IMR-90 (cell line): ENCODE data around the gene GPR15LG. TPM values are rescaled to one million over a fixed set of nuclear protein-coding genes. Genes with fewer than 3 reads are reported as not detected.

ENCODE experiments used
- ATAC-seq: fragments of 200-7000 bp; cut with Tn5 transposase; 2 replicates; pipeline ENCODE4 v1.9.1; 2020; ENCODE audit warnings: low read depth, mild to moderate bottlenecking, moderate library complexity
- BruUV-seq: library from RNA; stranded (reverse); fragments of 400-500 nt; replicated peaks from 2 replicates; lab custom pipeline; 2021; lab: Mats Ljungman, UMichigan
- CTCF ChIA-PET: fragments of 300-600 bp; formaldehyde crosslinking; extraction: SDS; loops from one replicate; lab custom pipeline; 2021; ENCODE audit warnings: antibody characterized with exemption; lab: Yijun Ruan, JAX
- POLR2A ChIA-PET: fragments of 300-600 bp; sonication (Branson Sonifier 250); formaldehyde crosslinking; loops from one replicate; lab custom pipeline; 2022; ENCODE audit warnings: antibody characterized with exemption; ENCODE audit not compliant: unreplicated experiment; lab: Charles Lee
- DNase-seq: peaks from one replicate; pipeline ENCODE4 v3.0.0; 2013
- H2AFZ ChIP-seq: replicated peaks from 2 replicates; pipeline ENCODE3; 2013; ENCODE audit warnings: low read length, mild to moderate bottlenecking; ENCODE audit not compliant: poor library complexity
- H2AK5ac ChIP-seq: 2 replicates; pipeline ENCODE4 v1.6.1; 2013; ENCODE audit warnings: low read depth, low read length, inconsistent platforms
- H2AK9ac ChIP-seq: replicated peaks from 2 replicates; pipeline ENCODE3; 2013; ENCODE audit warnings: mild to moderate bottlenecking, low read depth, low read length, moderate library complexity; ENCODE audit not compliant: poor library complexity
- H2BK120ac ChIP-seq: 2 replicates; pipeline ENCODE4 v1.6.1; 2013; ENCODE audit warnings: low read depth, low read length, inconsistent platforms
- H2BK15ac ChIP-seq: 3 replicates; pipeline ENCODE4 v1.6.1; 2013; ENCODE audit warnings: low read depth, low read length, inconsistent platforms
- H2BK20ac ChIP-seq: 2 replicates; pipeline ENCODE4 v1.6.1; 2013; ENCODE audit warnings: low read depth, mild to moderate bottlenecking, inconsistent platforms, low read length, moderate library complexity
- H2BK5ac ChIP-seq: 2 replicates; pipeline ENCODE4 v1.6.1; 2013; ENCODE audit warnings: mild to moderate bottlenecking, low read depth, low read length, inconsistent platforms; ENCODE audit not compliant: poor library complexity, severe bottlenecking
- H3K14ac ChIP-seq: replicated peaks from 2 replicates; pipeline ENCODE4 v1.6.1; 2013; ENCODE audit warnings: low read depth, low read length, inconsistent platforms
- H3K18ac ChIP-seq: 2 replicates; pipeline ENCODE4 v1.6.1; 2013; ENCODE audit warnings: low read depth, low read length, control low read depth
- H3K23ac ChIP-seq: 2 replicates; pipeline ENCODE4 v1.6.1; 2013; ENCODE audit warnings: low read depth, low read length, inconsistent platforms
- H3K27ac ChIP-seq: 2 replicates; pipeline ENCODE4 v1.5.1; 2013; ENCODE audit warnings: mild to moderate bottlenecking, control low read depth, low read length; ENCODE audit not compliant: insufficient read depth
- H3K27me3 ChIP-seq: 2 replicates; pipeline ENCODE4 v1.6.1; 2013; ENCODE audit warnings: low read length; ENCODE audit not compliant: control insufficient read depth, insufficient read depth
- H3K36me3 ChIP-seq: 2 replicates; pipeline ENCODE4 v1.6.1; 2013; ENCODE audit warnings: low read length, mixed read lengths; ENCODE audit not compliant: control insufficient read depth, insufficient read depth
- H3K4ac ChIP-seq: 2 replicates; pipeline ENCODE4 v1.6.1; 2013; ENCODE audit warnings: low read depth, low read length, inconsistent platforms
- H3K4me1 ChIP-seq: 2 replicates; pipeline ENCODE4 v1.6.1; 2013; ENCODE audit warnings: low read length, mixed read lengths; ENCODE audit not compliant: control insufficient read depth, insufficient read depth
- H3K4me2 ChIP-seq: 2 replicates; pipeline ENCODE4 v1.6.1; 2013; ENCODE audit warnings: low read depth, mild to moderate bottlenecking, control low read depth, low read length, moderate library complexity
- H3K4me3 ChIP-seq: 2 replicates; pipeline ENCODE4 v1.5.1; 2013; ENCODE audit warnings: low read depth, mild to moderate bottlenecking, control low read depth, low read length, moderate library complexity; ENCODE audit not compliant: insufficient read depth
- H3K56ac ChIP-seq: 2 replicates; pipeline ENCODE4 v1.6.1; 2013; ENCODE audit warnings: low read length, inconsistent platforms; ENCODE audit not compliant: insufficient read depth; ENCODE audit errors: extremely low read depth
- H3K79me1 ChIP-seq, 2 experiments: 2 replicates each; pipeline ENCODE4 v1.6.1; 2013; ENCODE audit warnings: low read length in 2 of 2, inconsistent platforms in 1 of 2, low read depth in 1 of 2
- H3K9ac ChIP-seq: 2 replicates; pipeline ENCODE4 v1.6.1; 2013; ENCODE audit warnings: low read depth, low read length, control low read depth
- H3K9me1 ChIP-seq: 2 replicates; pipeline ENCODE4 v1.6.1; 2013; ENCODE audit warnings: low read length, inconsistent platforms; ENCODE audit not compliant: insufficient read depth
- H3K9me3 ChIP-seq: 2 replicates; pipeline ENCODE4 v1.6.1; 2013; ENCODE audit warnings: low read length; ENCODE audit not compliant: control insufficient read depth, insufficient read depth
- H4K20me1 ChIP-seq: 2 replicates; pipeline ENCODE4 v1.6.1; 2013; ENCODE audit warnings: low read length, inconsistent platforms; ENCODE audit not compliant: insufficient read depth
- H4K5ac ChIP-seq: 2 replicates; pipeline ENCODE4 v1.6.1; 2013; ENCODE audit warnings: mild to moderate bottlenecking, low read depth, low read length, control low read depth
- H4K8ac ChIP-seq, 2 experiments: 2 replicates each; pipeline ENCODE4 v1.6.1; 2013; ENCODE audit warnings: low read depth in 2 of 2, low read length in 2 of 2, control low read depth in 1 of 2, inconsistent platforms in 1 of 2
- H4K91ac ChIP-seq: 2 replicates; pipeline ENCODE4 v1.6.1; 2013; ENCODE audit warnings: low read depth, low read length, inconsistent platforms; ENCODE audit not compliant: insufficient read depth
- CEBPB ChIP-seq: IDR thresholded peaks from 2 replicates; pipeline ENCODE4 v1.6.1; 2012; ENCODE audit warnings: low read depth, low read length, improper control_type of control experiment
- CTCF ChIP-seq: conservative IDR thresholded peaks from 2 replicates; pipeline ENCODE4 v1.5.1; 2012; ENCODE audit warnings: mild to moderate bottlenecking, low read depth, low read length, improper control_type of control experiment
- ELK1 ChIP-seq: fragments of 150-350 bp; IDR thresholded peaks from 2 replicates; pipeline ENCODE4 v1.6.1; 2016; ENCODE audit warnings: low read depth, mild to moderate bottlenecking, low read length, moderate library complexity, borderline replicate concordance
- FOS ChIP-seq: fragments of 150-350 bp; IDR thresholded peaks from 2 replicates; pipeline ENCODE4 v1.6.1; 2016; ENCODE audit warnings: low read depth, low read length
- MAFK ChIP-seq: IDR thresholded peaks from 2 replicates; pipeline ENCODE4 v1.6.1; 2012; ENCODE audit warnings: low read depth, low read length, improper control_type of control experiment
- MAZ ChIP-seq: IDR thresholded peaks from 2 replicates; pipeline ENCODE4 v1.6.1; 2012; ENCODE audit warnings: low read depth, mild to moderate bottlenecking, low read length, improper control_type of control experiment, moderate library complexity, borderline replicate concordance
- MXI1 ChIP-seq: IDR thresholded peaks from 2 replicates; pipeline ENCODE4 v1.6.1; 2012; ENCODE audit warnings: low read depth, mild to moderate bottlenecking, low read length, moderate library complexity, borderline replicate concordance
- NFE2L2 ChIP-seq: fragments of 150-350 bp; IDR thresholded peaks from 2 replicates; pipeline ENCODE4 v1.6.1; 2016; ENCODE audit warnings: low read depth, mild to moderate bottlenecking, low read length
- RAD21 ChIP-seq: IDR thresholded peaks from 2 replicates; pipeline ENCODE4 v1.6.1; 2012; ENCODE audit warnings: low read length, improper control_type of control experiment
- SMC3 ChIP-seq: fragments of 150-350 bp; IDR thresholded peaks from 2 replicates; pipeline ENCODE4 v1.6.1; 2016; ENCODE audit warnings: low read depth, mild to moderate bottlenecking, antibody characterized with exemption, low read length, moderate library complexity
- WGBS, 2 experiments: methylation state at CpG; one replicate each; pipeline versions ENCODE4 v1.1.5 to v1.1.7; 2013; ENCODE audit warnings: missing lambda C conversion rate in 2 of 2; ENCODE audit not compliant: insufficient read length in 1 of 2; ENCODE audit errors: extremely low coverage in 2 of 2; 5-methylcytosine and 5-hydroxymethylcytosine counted together
- dilution Hi-C: fragments of 300-500 bp; cut with HindIII; formaldehyde crosslinking; loops from one replicate; pipeline ENCODE4 v1.14.3; 2018; ENCODE audit warnings: low sequenced_read_pairs; ENCODE audit not compliant: unreplicated experiment
- in situ Hi-C: fragments of 300-500 bp; cut with MboI; formaldehyde crosslinking; loops from 3 replicates; pipeline ENCODE4 v1.14.3; 2019; ENCODE audit warnings: low sequenced_read_pairs, inconsistent platforms, mixed read lengths
- intact Hi-C: fragments of 100-400 bp; cut with micrococcal nuclease; formaldehyde crosslinking; loops from 2 replicates; pipeline ENCODE4 v1.10.0; 2022
- polyA plus RNA-seq, 3 experiments: library from polyadenylated mRNA; depleted of rRNA; stranded (reverse); fragments of >200 nt; gene quantifications; 2 replicates each; pipeline ENCODE4 v1.2.3, GENCODE V29; 2012; ENCODE audit warnings: low replicate concordance in 1 of 3
- total RNA-seq: library from RNA; depleted of rRNA; stranded (reverse); fragments of >200 nt; gene quantifications from 2 replicates; pipeline ENCODE4 v1.2.3, GENCODE V29; 2012
- TF ChIP-seq, protein P1 (sequence below): fragments of 150-350 bp; IDR thresholded peaks from 2 replicates; pipeline ENCODE4 v1.6.1; 2017; ENCODE audit warnings: mild to moderate bottlenecking, antibody characterized with exemption, low read length, low read depth

The GPR15LG gene
- total and polyA plus RNA-seq, 2 of the 4 experiments (the other 2 are of a cell fraction): not detected

GRCh38 chr10:84201682-84202081 lies 28.1 kb downstream of the GPR15LG start:
- no peak overlapping the region for H3K4me3 ChIP-seq
- H3K79me1 ChIP-seq: no peaks in the 10 kb centered on the region
- ATAC-seq (no peak), DNase-seq (no peak)
- no peak overlapping the region for H3K4me2 ChIP-seq
- 69% methylated on average over 8 of the region's 11 CpGs; no CpG with 5 or more reads in 1 of the 2 experiments for WGBS, 2 experiments
- H2AK5ac ChIP-seq: no peak overlapping the region
- H3K14ac ChIP-seq: no peak overlapping the region
- no peak overlapping the region for H2BK5ac ChIP-seq
- dilution Hi-C loops: no loop called here
- no peak overlapping the region for H2BK15ac ChIP-seq
- no TSS peak for BruUV-seq
- intact Hi-C loops: no loop called here
- H2BK120ac ChIP-seq: no peak overlapping the region
- TF ChIP-seq FOS (no peak), NFE2L2 (no peak), RAD21 (no peak), SMC3 (no peak), MAZ (no peak), CEBPB (no peak), CTCF (no peak), MAFK (no peak), MXI1 (no peak), ELK1 (no peak)
- TF ChIP-seq, protein P1, sequence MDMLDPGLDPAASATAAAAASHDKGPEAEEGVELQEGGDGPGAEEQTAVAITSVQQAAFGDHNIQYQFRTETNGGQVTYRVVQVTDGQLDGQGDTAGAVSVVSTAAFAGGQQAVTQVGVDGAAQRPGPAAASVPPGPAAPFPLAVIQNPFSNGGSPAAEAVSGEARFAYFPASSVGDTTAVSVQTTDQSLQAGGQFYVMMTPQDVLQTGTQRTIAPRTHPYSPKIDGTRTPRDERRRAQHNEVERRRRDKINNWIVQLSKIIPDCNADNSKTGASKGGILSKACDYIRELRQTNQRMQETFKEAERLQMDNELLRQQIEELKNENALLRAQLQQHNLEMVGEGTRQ: no peak
- H2AFZ ChIP-seq: no peak overlapping the region
- H3K27ac ChIP-seq: no peak overlapping the region
- no peaks in the 10 kb centered on the region for H3K4me1 ChIP-seq
- no peaks in the 10 kb centered on the region for H4K20me1 ChIP-seq
- H3K27me3 ChIP-seq: peaks cover 10% of the 10 kb centered on the region
- H2BK20ac ChIP-seq: no peak overlapping the region
- no peak overlapping the region for H4K8ac ChIP-seq
- in situ Hi-C loops: no loop called here
- no peaks in the 10 kb centered on the region for H3K9me3 ChIP-seq
- H3K18ac ChIP-seq: no peak overlapping the region
- H3K9ac ChIP-seq: no peak overlapping the region
- no peak overlapping the region for H2AK9ac ChIP-seq
- CTCF ChIA-PET: no interaction called here
- no peak overlapping the region for H4K91ac ChIP-seq
- H3K4ac ChIP-seq: no peak overlapping the region
- no peak overlapping the region for H4K5ac ChIP-seq
- H3K9me1 ChIP-seq: no peaks in the 10 kb centered on the region
- H3K36me3 ChIP-seq: no peaks in the 10 kb centered on the region
- H3K23ac ChIP-seq: no peak overlapping the region
- POLR2A ChIA-PET: no interaction called here
- H3K56ac ChIP-seq: no peak overlapping the region
